H1 (cell line): ENCODE measurements around the gene C2CD4C. TPM values are rescaled to one million over a fixed set of nuclear protein-coding genes. Genes with fewer than 3 reads are reported as not detected.

ENCODE experiments used
- CTCF ChIA-PET: fragments of 300-600 bp; sonication (Branson Sonifier 250); formaldehyde crosslinking; loops from one replicate; lab custom pipeline; 2021; ENCODE audit not compliant: partially characterized antibody; lab: Charles Lee
- POLR2A ChIA-PET: fragments of 300-600 bp; sonication (Branson Sonifier 250); formaldehyde crosslinking; loops from one replicate; lab custom pipeline; 2021; ENCODE audit warnings: inconsistent platforms; ENCODE audit not compliant: partially characterized antibody; lab: Charles Lee
- DNase-seq, 2 experiments: peaks; one replicate each; pipeline versions ENCODE4 v3.0.0 to v3.0.0-alpha.2; 2010 to 2022; ENCODE audit warnings: low spot score in 2 of 2, low read depth in 1 of 2, mixed read lengths in 1 of 2
- FAIRE-seq: peaks from 2 replicates; lab custom pipeline; 2011; peaks lifted over from hg19 to GRCh38; lab: Jason Lieb, UNC
- H2AFZ ChIP-seq: 2 replicates; pipeline ENCODE4 v1.8.1; 2012; ENCODE audit warnings: low read length, inconsistent platforms
- H2AK5ac ChIP-seq: 2 replicates; pipeline ENCODE4 v1.6.1; 2013; ENCODE audit warnings: low read depth, low read length
- H2BK120ac ChIP-seq: replicated peaks from 2 replicates; pipeline ENCODE3; 2013; ENCODE audit warnings: low read depth, low read length, inconsistent platforms
- H2BK12ac ChIP-seq: 2 replicates; pipeline ENCODE4 v1.6.1; 2013; ENCODE audit warnings: low read depth, low read length
- H2BK15ac ChIP-seq: 2 replicates; pipeline ENCODE4 v1.6.1; 2013; ENCODE audit warnings: low read length
- H2BK20ac ChIP-seq: 2 replicates; pipeline ENCODE4 v1.6.1; 2013; ENCODE audit warnings: low read length
- H2BK5ac ChIP-seq: 2 replicates; pipeline ENCODE4 v1.6.1; 2013; ENCODE audit warnings: low read depth, low read length
- H3K14ac ChIP-seq: 2 replicates; pipeline ENCODE4 v1.6.1; 2013; ENCODE audit warnings: inconsistent platforms; ENCODE audit not compliant: insufficient read length
- H3K18ac ChIP-seq: 2 replicates; pipeline ENCODE4 v1.6.1; 2013; ENCODE audit warnings: low read length; ENCODE audit errors: extremely low read depth
- H3K23ac ChIP-seq: 2 replicates; pipeline ENCODE4 v1.6.1; 2013; ENCODE audit warnings: inconsistent platforms; ENCODE audit not compliant: insufficient read length
- H3K23me2 ChIP-seq: 2 replicates; pipeline ENCODE4 v1.6.1; 2013; ENCODE audit warnings: low read depth, low read length
- H3K27ac ChIP-seq: 2 replicates; pipeline ENCODE4 v1.6.1; 2011; ENCODE audit warnings: low read depth, low read length, inconsistent platforms
- H3K27me3 ChIP-seq, 4 experiments: replicated peaks in 1 of 4; 1 replicate in 1 of 4; 2 replicates in 3 of 4; pipeline versions ENCODE4 v1.6.1 to v1.8.1; 2011 to 2013; ENCODE audit warnings: low read length in 3 of 4, mild to moderate bottlenecking in 3 of 4, inconsistent platforms in 2 of 4, mixed read lengths in 2 of 4, moderate library complexity in 1 of 4; ENCODE audit not compliant: control insufficient read depth in 3 of 4, insufficient read depth in 3 of 4; ENCODE audit errors: extremely low read depth in 1 of 4
- H3K36me3 ChIP-seq, 4 experiments: 2 replicates each; pipeline versions ENCODE4 v1.6.1 to v1.8.1; 2011 to 2013; ENCODE audit warnings: mild to moderate bottlenecking in 4 of 4, low read length in 3 of 4, moderate library complexity in 2 of 4, control low read depth in 1 of 4, inconsistent platforms in 1 of 4; ENCODE audit not compliant: insufficient read depth in 4 of 4, control insufficient read depth in 2 of 4
- H3K4ac ChIP-seq: replicated peaks from 2 replicates; pipeline ENCODE3; 2013; ENCODE audit warnings: low read length, low read depth, mixed read lengths, inconsistent platforms; ENCODE audit not compliant: insufficient read length
- H3K4me1 ChIP-seq, 4 experiments: replicated peaks in 1 of 4; 1 replicate in 1 of 4; 2 replicates in 3 of 4; pipeline versions ENCODE4 v1.6.1 to v1.8.1; 2011 to 2013; ENCODE audit warnings: low read length in 3 of 4, inconsistent platforms in 2 of 4, mixed read lengths in 1 of 4; ENCODE audit not compliant: insufficient read depth in 4 of 4, control insufficient read depth in 3 of 4
- H3K4me2 ChIP-seq, 2 experiments: 2 replicates each; pipeline versions ENCODE4 v1.6.1 to v1.8.1; 2011 to 2013; ENCODE audit warnings: low read depth in 2 of 2, low read length in 2 of 2, control low read depth in 1 of 2, inconsistent platforms in 1 of 2, mild to moderate bottlenecking in 1 of 2; ENCODE audit not compliant: insufficient read depth in 1 of 2
- H3K4me3 ChIP-seq, 4 experiments: fragments of 200-600, 300-600 bp in 1 of 4; sonication (generic), shearing (Covaris generic), sonication (Bioruptor Twin) in 1 of 4; 2 replicates each; pipeline versions ENCODE4 v1.5.1 to v1.8.1; 2011 to 2016; ENCODE audit warnings: low read length in 4 of 4, low read depth in 3 of 4, control low read depth in 2 of 4, inconsistent platforms in 2 of 4, mild to moderate bottlenecking in 2 of 4, mixed read lengths in 1 of 4, moderate library complexity in 1 of 4; ENCODE audit not compliant: insufficient read depth in 2 of 4; ENCODE audit errors: extremely low read depth in 1 of 4
- H3K56ac ChIP-seq: replicated peaks from 2 replicates; pipeline ENCODE3; 2013; ENCODE audit warnings: low read depth, mild to moderate bottlenecking, mixed read lengths, low read length, inconsistent platforms; ENCODE audit not compliant: insufficient read length
- H3K79me1 ChIP-seq: 2 replicates; pipeline ENCODE4 v1.6.1; 2013; ENCODE audit warnings: low read depth, low read length, control low read depth
- H3K79me2 ChIP-seq, 2 experiments: 2 replicates each; pipeline versions ENCODE4 v1.6.1 to v1.8.1; 2012 to 2013; ENCODE audit warnings: low read length in 2 of 2, mild to moderate bottlenecking in 2 of 2, inconsistent platforms in 1 of 2; ENCODE audit not compliant: insufficient read depth in 2 of 2, control insufficient read depth in 1 of 2
- H3K9ac ChIP-seq, 4 experiments: replicated peaks in 1 of 4; 1 replicate in 1 of 4; 2 replicates in 3 of 4; pipeline versions ENCODE4 v1.6.1 to v1.8.1; 2011 to 2013; ENCODE audit warnings: low read depth in 3 of 4, low read length in 3 of 4, control low read depth in 2 of 4, mild to moderate bottlenecking in 2 of 4, moderate library complexity in 2 of 4, inconsistent platforms in 1 of 4; ENCODE audit errors: extremely low read depth in 1 of 4
- H3K9me3 ChIP-seq, 2 experiments: 2 replicates each; pipeline versions ENCODE4 v1.6.1 to v1.8.1; 2012 to 2013; ENCODE audit warnings: mild to moderate bottlenecking in 2 of 2, moderate library complexity in 2 of 2, control low read depth in 1 of 2, inconsistent platforms in 1 of 2, low read depth in 1 of 2, low read length in 1 of 2, mixed read lengths in 1 of 2; ENCODE audit not compliant: insufficient read depth in 2 of 2
- H4K20me1 ChIP-seq, 2 experiments: replicated peaks in 1 of 2; 2 replicates each; pipeline versions ENCODE3 to v1.8.1; 2011 to 2013; ENCODE audit warnings: inconsistent platforms in 2 of 2, low read length in 2 of 2, mild to moderate bottlenecking in 1 of 2; ENCODE audit not compliant: insufficient read depth in 2 of 2, control insufficient read depth in 1 of 2
- H4K5ac ChIP-seq: 2 replicates; pipeline ENCODE4 v1.6.1; 2013; ENCODE audit warnings: low read length, low read depth, mixed read lengths, inconsistent platforms; ENCODE audit not compliant: insufficient read length
- H4K8ac ChIP-seq: 2 replicates; pipeline ENCODE4 v1.8.0; 2013; ENCODE audit warnings: mild to moderate bottlenecking, moderate library complexity, low read length, inconsistent platforms; ENCODE audit not compliant: insufficient read depth; ENCODE audit errors: extremely low read depth
- H4K91ac ChIP-seq: replicated peaks from 2 replicates; pipeline ENCODE3; 2013; ENCODE audit warnings: low read length, mixed read lengths, inconsistent platforms; ENCODE audit not compliant: insufficient read length
- BACH1 ChIP-seq: IDR thresholded peaks from 2 replicates; pipeline ENCODE4 v1.6.1; 2012; ENCODE audit warnings: low read length, improper control_type of control experiment
- BCL11A ChIP-seq, 2 experiments: IDR thresholded peaks; one replicate each; pipeline ENCODE4 v1.6.1; 2011; ENCODE audit warnings: low read depth in 2 of 2, low read length in 2 of 2, mild to moderate bottlenecking in 2 of 2
- CBX5 ChIP-seq: fragments of 300-800, 300-1000 bp; sonication (generic); IDR thresholded peaks from 2 replicates; pipeline ENCODE4 v1.7.1; 2016; ENCODE audit warnings: antibody characterized with exemption, low read length, low read depth
- HDAC2 ChIP-seq, 2 experiments: fragments of 300-600 bp in 1 of 2; sonication (generic) in 1 of 2; IDR thresholded peaks; 2 replicates each; pipeline ENCODE4 v1.6.1; 2011 to 2012; ENCODE audit warnings: low read depth in 2 of 2, low read length in 2 of 2, mild to moderate bottlenecking in 2 of 2, moderate library complexity in 2 of 2, borderline replicate concordance in 1 of 2, inconsistent platforms in 1 of 2
- JUN ChIP-seq: IDR thresholded peaks from 2 replicates; pipeline ENCODE4 v1.6.1; 2011; ENCODE audit warnings: low read depth, mild to moderate bottlenecking, improper control_type of control experiment, low read length
- KDM1A ChIP-seq: fragments of 200-600, 300-600 bp; sonication (generic); IDR thresholded peaks from 2 replicates; pipeline ENCODE4 v1.7.1; 2016; ENCODE audit warnings: mild to moderate bottlenecking, low read length, borderline replicate concordance
- KDM5A ChIP-seq: fragments of 200-600 bp; IDR thresholded peaks from 2 replicates; pipeline ENCODE4 v1.7.1; 2012; ENCODE audit warnings: mild to moderate bottlenecking, low read length, inconsistent platforms, mixed read lengths
- MAFK ChIP-seq: IDR thresholded peaks from 2 replicates; pipeline ENCODE4 v1.6.1; 2012; ENCODE audit warnings: low read depth, mild to moderate bottlenecking, improper control_type of control experiment, low read length
- MAX ChIP-seq: IDR thresholded peaks from 2 replicates; pipeline ENCODE4 v1.6.1; 2012; ENCODE audit warnings: inconsistent platforms
- SP4 ChIP-seq: IDR thresholded peaks from 2 replicates; pipeline ENCODE4 v1.6.1; 2012; ENCODE audit warnings: low read length, inconsistent platforms
- SUZ12 ChIP-seq: fragments of 200-600 bp; sonication (generic); IDR thresholded peaks from 2 replicates; pipeline ENCODE4 v1.6.1; 2012; ENCODE audit warnings: mild to moderate bottlenecking, inconsistent platforms, low read length, moderate library complexity, mixed read lengths
- TAF7 ChIP-seq: optimal IDR thresholded peaks from 2 replicates; pipeline ENCODE3; 2011; ENCODE audit warnings: low read depth, mild to moderate bottlenecking, inconsistent platforms, low read length, moderate library complexity, borderline replicate concordance
- TCF12 ChIP-seq: IDR thresholded peaks from 2 replicates; pipeline ENCODE4 v1.6.1; 2011; ENCODE audit warnings: low read depth, mild to moderate bottlenecking, low read length
- YY1 ChIP-seq: IDR thresholded peaks from 2 replicates; pipeline ENCODE4 v1.6.1; 2011; ENCODE audit warnings: low read depth, mild to moderate bottlenecking, low read length
- WGBS, 2 experiments: shearing (Covaris generic) in 1 of 2; methylation state at CpG; one replicate each; pipeline versions ENCODE4 v1.1.6 to v1.1.7; 2013 to 2015; ENCODE audit warnings: low lambda C conversion rate in 2 of 2, mixed read lengths in 2 of 2, inconsistent platforms in 1 of 2, low coverage in 1 of 2, missing lambda C conversion rate in 1 of 2; ENCODE audit not compliant: insufficient replicate concordance in 2 of 2, insufficient coverage in 1 of 2, insufficient read length in 1 of 2; ENCODE audit errors: extremely low coverage in 1 of 2, missing lambda C conversion rate in 1 of 2; 5-methylcytosine and 5-hydroxymethylcytosine counted together
- polyA plus RNA-seq, 7 experiments: library from polyadenylated mRNA; depleted of rRNA in 3 of 7; stranded (reverse) in 5 of 7; unstranded in 2 of 7; fragments of >200 nt in 5 of 7; fragments of 200-250 nt in 2 of 7; gene quantifications; 1 replicate in 5 of 7; 2 replicates in 1 of 7; 4 replicates in 1 of 7; pipeline versions ENCODE4 v1.2.1 to v1.2.3, GENCODE V29; 2011 to 2013; ENCODE audit warnings: missing spikeins in 2 of 7, mixed read lengths in 2 of 7
- total RNA-seq: library from RNA; stranded (reverse); fragmentation: NEBNext Ultra II Directional; extraction: Animal tissue kit (Norgen Biotek cat#: 25700); gene quantifications from 2 replicates; pipeline ENCODE4 v1.2.1, GENCODE V29; 2021

The C2CD4C gene
- total and polyA plus RNA-seq, 2 of the 8 experiments (the other 6 are each of a cell fraction or from before 2014, with no cell fraction given) = 3.8 to 6.3 TPM

DNA sequence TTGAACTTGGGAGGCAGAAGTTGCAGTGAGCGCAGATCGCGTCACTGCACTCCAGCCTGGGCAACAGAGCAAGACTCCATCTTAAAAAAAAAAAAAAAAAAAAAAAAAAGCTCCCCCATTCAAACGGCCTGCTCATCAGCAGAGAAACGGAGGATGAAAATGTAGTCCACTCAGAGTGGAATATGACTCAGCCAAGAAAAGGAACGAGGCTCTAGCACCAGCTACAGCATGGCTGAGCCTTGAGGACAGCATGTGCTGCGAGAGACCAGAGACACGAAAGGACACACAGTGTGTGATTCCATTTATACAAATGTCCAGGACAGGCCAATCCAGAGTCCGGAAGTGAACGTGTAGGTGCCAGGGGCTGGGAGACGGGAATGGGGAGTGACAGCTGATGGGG is 46.3 kb downstream of the C2CD4C start:
- Histone ChIP-seq H2BK120ac (no peak overlapping the region), H3K4me2 (no peak overlapping the region), H2BK5ac (no peak overlapping the region), H3K23ac (no peak overlapping the region), H3K4ac (no peak overlapping the region), H4K91ac (no peak overlapping the region), H3K4me3 (no peak overlapping the region), H3K9me3 (peaks cover 0 to 2% of the 10 kb centered on the region in 2 experiments; a peak in 2 of 4 replicates), H4K8ac (no peak overlapping the region), H3K79me2 (no peaks in the 10 kb centered on the region), H2BK15ac (no peak overlapping the region), H3K9ac (no peak overlapping the region), H2AK5ac (no peak overlapping the region), H2BK20ac (no peak overlapping the region), H4K20me1 (peaks cover 0 to 2% of the 10 kb centered on the region in 2 experiments), H3K27me3 (no peaks in the 10 kb centered on the region; a peak in 2 of 7 replicates), H3K23me2 (no peaks in the 10 kb centered on the region), H3K4me1 (no peaks in the 10 kb centered on the region), H2AFZ (no peak overlapping the region), H2BK12ac (no peak overlapping the region), H3K79me1 (no peaks in the 10 kb centered on the region), H4K5ac (no peak overlapping the region), H3K14ac (no peak overlapping the region), H3K18ac (no peak overlapping the region), H3K27ac (no peak overlapping the region), H3K36me3 (no peaks in the 10 kb centered on the region), H3K56ac (no peak overlapping the region)
- ChIA-PET CTCF (interaction anchor here (1.0 to 1.8 kb wide), 6 partner anchors 9 to 148 kb away, joined by 4 to 6 read pairs (median 4); no protein-coding TSS in a partner anchor), POLR2A (interaction anchor here (0.6 to 1.4 kb wide), 3 partner anchors 8 to 64 kb away, joined by 3 to 4 read pairs (median 3); no protein-coding TSS in a partner anchor)
- 82% methylated on average over 9 of the region's 11 CpGs; no CpG with 5 or more reads in 1 of the 2 experiments for WGBS, 2 experiments
- FAIRE-seq (no peak), DNase-seq (no peak)
- TF ChIP-seq SP4 (no peak), SUZ12 (no peak), YY1 (no peak), MAFK (no peak), KDM5A (no peak), BCL11A (IDR thresholded peaks at IDR 0.05; ENCODE audit: low read depth in 2 of 2, low read length in 2 of 2) (no peak), MAX (no peak), JUN (no peak), TAF7 (no peak), HDAC2 (IDR thresholded peaks at IDR 0.05; ENCODE audit: borderline replicate concordance in 1 of 2, low read depth in 2 of 2, low read length in 2 of 2) (no peak), CBX5 (no peak), BACH1 (no peak), TCF12 (no peak), KDM1A (no peak)
